ENCODE results near the gene EYA4. TPM values are rescaled to one million over a fixed set of nuclear protein-coding genes. Genes with fewer than 3 reads are reported as not detected.

EYA4 gene
- polyA plus RNA-seq, 1 of the 3 experiments (the other 2 are of a cell fraction) = 0.08 TPM

DNA sequence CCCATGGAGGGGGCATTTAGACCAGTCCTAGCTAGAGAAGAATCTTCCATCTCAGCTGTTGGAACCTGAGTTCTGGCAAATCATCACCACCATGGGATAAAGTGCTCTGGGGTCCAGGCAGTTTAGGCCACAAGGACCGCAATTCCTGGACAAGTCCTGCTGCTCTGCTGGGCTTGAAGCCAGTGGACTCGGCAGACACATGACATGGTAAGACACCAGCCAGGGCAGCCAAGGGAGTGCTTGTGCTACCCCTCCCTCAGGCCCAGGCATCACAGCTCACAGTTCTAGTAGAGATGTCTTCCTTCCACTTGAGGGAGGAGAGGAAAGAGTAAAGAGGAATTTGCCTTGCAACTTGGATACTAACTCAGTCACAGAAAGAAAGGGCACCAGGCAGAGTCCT lies 246.0 kb downstream of the EYA4 start:
- Histone ChIP-seq H3K9ac (no peak overlapping the region), H3F3A (replicated peaks; ENCODE audit: insufficient read depth) (no peaks in the 10 kb centered on the region), H3K9me3 (no peaks in the 10 kb centered on the region), H3K9me2 (no peaks in the 10 kb centered on the region), H3K36me3 (replicated peaks in 1 of 2; ENCODE audit: control insufficient read depth in 1 of 2, insufficient read depth in 2 of 2, low read length in 1 of 2) (no peaks in the 10 kb centered on the region), H3K27me3 (ENCODE audit: insufficient read depth) (no peaks in the 10 kb centered on the region; the same call in 1 of the 2 replicates), H4K20me1 (ENCODE audit: insufficient read depth) (no peaks in the 10 kb centered on the region), H3K4me2 (no peak overlapping the region), H3K4me3 (ENCODE audit: low read depth in 2 of 2, low read length in 1 of 2) (no peak overlapping the region), H3K4me1 (ENCODE audit: control insufficient read depth in 1 of 2, insufficient read depth in 2 of 2, low read depth in 1 of 2, low read length in 1 of 2) (no peaks in the 10 kb centered on the region), H2AFZ (ENCODE audit: low read depth) (no peak overlapping the region), H3K79me2 (ENCODE audit: insufficient read depth) (no peaks in the 10 kb centered on the region), H3K27ac (ENCODE audit: low read depth in 2 of 2, low read length in 1 of 2) (no peak overlapping the region)
- WGBS (ENCODE audit: low lambda C conversion rate) = no CpG with 5 or more reads among the region's 2 CpGs
- POLR2A ChIA-PET = no interaction called here
- CTCF ChIA-PET = interaction anchor here (0.9 to 1.1 kb wide), 2 partner anchors 31 to 689 kb away, joined by 3 read pairs; partner anchors contain the start of gene SLC18B1
- TF ChIP-seq RFX5 (IDR thresholded peaks at IDR 0.05; ENCODE audit: low read length) (no peak), TEAD4 (IDR thresholded peaks at IDR 0.05; ENCODE audit: borderline replicate concordance, insufficient read depth) (no peak), TCF12 (IDR thresholded peaks at IDR 0.05) (no peak), NRF1 (IDR thresholded peaks at IDR 0.05; ENCODE audit: low read depth, low read length) (no peak), JUND (IDR thresholded peaks at IDR 0.05) (no peak), RXRA (IDR thresholded peaks at IDR 0.05; ENCODE audit: borderline replicate concordance, low read depth) (no peak), SMC3 (IDR thresholded peaks at IDR 0.05; ENCODE audit: low read depth, low read length) (no peak), MXI1 (IDR thresholded peaks at IDR 0.05; ENCODE audit: low read depth, low read length) (no peak), FOSL2 (IDR thresholded peaks at IDR 0.05; ENCODE audit: borderline replicate concordance, low read depth) (no peak), RCOR1 (IDR thresholded peaks at IDR 0.05; ENCODE audit: low read length) (no peak), POLR2AphosphoS5 (IDR thresholded peaks at IDR 0.05; ENCODE audit: low read depth, low read length) (no peak), ELF1 (IDR thresholded peaks at IDR 0.05) (no peak), NFIC (IDR thresholded peaks at IDR 0.05; ENCODE audit: borderline replicate concordance) (no peak), RAD21 (IDR thresholded peaks at IDR 0.05; ENCODE audit: low read length) (no peak), GATA2 (CRISPR knock-in tag; IDR thresholded peaks at IDR 0.05) (no peak)
- TF ChIP-seq, protein P1, sequence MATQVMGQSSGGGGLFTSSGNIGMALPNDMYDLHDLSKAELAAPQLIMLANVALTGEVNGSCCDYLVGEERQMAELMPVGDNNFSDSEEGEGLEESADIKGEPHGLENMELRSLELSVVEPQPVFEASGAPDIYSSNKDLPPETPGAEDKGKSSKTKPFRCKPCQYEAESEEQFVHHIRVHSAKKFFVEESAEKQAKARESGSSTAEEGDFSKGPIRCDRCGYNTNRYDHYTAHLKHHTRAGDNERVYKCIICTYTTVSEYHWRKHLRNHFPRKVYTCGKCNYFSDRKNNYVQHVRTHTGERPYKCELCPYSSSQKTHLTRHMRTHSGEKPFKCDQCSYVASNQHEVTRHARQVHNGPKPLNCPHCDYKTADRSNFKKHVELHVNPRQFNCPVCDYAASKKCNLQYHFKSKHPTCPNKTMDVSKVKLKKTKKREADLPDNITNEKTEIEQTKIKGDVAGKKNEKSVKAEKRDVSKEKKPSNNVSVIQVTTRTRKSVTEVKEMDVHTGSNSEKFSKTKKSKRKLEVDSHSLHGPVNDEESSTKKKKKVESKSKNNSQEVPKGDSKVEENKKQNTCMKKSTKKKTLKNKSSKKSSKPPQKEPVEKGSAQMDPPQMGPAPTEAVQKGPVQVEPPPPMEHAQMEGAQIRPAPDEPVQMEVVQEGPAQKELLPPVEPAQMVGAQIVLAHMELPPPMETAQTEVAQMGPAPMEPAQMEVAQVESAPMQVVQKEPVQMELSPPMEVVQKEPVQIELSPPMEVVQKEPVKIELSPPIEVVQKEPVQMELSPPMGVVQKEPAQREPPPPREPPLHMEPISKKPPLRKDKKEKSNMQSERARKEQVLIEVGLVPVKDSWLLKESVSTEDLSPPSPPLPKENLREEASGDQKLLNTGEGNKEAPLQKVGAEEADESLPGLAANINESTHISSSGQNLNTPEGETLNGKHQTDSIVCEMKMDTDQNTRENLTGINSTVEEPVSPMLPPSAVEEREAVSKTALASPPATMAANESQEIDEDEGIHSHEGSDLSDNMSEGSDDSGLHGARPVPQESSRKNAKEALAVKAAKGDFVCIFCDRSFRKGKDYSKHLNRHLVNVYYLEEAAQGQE (IDR thresholded peaks at IDR 0.05; ENCODE audit: low read depth, low read length) = no peak
- TF ChIP-seq, protein P2, sequence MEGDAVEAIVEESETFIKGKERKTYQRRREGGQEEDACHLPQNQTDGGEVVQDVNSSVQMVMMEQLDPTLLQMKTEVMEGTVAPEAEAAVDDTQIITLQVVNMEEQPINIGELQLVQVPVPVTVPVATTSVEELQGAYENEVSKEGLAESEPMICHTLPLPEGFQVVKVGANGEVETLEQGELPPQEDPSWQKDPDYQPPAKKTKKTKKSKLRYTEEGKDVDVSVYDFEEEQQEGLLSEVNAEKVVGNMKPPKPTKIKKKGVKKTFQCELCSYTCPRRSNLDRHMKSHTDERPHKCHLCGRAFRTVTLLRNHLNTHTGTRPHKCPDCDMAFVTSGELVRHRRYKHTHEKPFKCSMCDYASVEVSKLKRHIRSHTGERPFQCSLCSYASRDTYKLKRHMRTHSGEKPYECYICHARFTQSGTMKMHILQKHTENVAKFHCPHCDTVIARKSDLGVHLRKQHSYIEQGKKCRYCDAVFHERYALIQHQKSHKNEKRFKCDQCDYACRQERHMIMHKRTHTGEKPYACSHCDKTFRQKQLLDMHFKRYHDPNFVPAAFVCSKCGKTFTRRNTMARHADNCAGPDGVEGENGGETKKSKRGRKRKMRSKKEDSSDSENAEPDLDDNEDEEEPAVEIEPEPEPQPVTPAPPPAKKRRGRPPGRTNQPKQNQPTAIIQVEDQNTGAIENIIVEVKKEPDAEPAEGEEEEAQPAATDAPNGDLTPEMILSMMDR (IDR thresholded peaks at IDR 0.05) = no peak
- no peak for DNase-seq
